Activated naive CD4-positive, alpha-beta T cell treated with anti-CD3 and anti-CD28 coated beads, Interleukin-2, amount 10 ng/mL, durations not matched to agents 7 days and 5 days (primary cell): ENCODE data around the gene COL23A1.

Experiments used
- CTCF ChIA-PET: fragments of 350-600 bp; sonication (Branson Sonifier 250); formaldehyde crosslinking; loops from one replicate; lab custom pipeline; 2021; ENCODE audit warnings: antibody characterized with exemption; lab: Charles Lee
- DNase-seq: peaks from one replicate; pipeline ENCODE4 v3.0.0-alpha.2; 2020
- H3K27ac Mint-ChIP-seq: one replicate; pipeline ENCODE4 v1.8.0; 2021; ENCODE audit warnings: mild to moderate bottlenecking, moderate library complexity, mixed read lengths
- H3K27me3 Mint-ChIP-seq: one replicate; pipeline ENCODE4 v1.8.0; 2021; ENCODE audit warnings: mild to moderate bottlenecking, mixed read lengths
- H3K36me3 Mint-ChIP-seq: one replicate; pipeline ENCODE4 v1.8.0; 2021; ENCODE audit warnings: mixed read lengths
- H3K4me1 Mint-ChIP-seq: one replicate; pipeline ENCODE4 v1.8.0; 2021; ENCODE audit warnings: mixed read lengths
- H3K4me3 Mint-ChIP-seq: one replicate; pipeline ENCODE4 v1.8.0; 2021; ENCODE audit warnings: mild to moderate bottlenecking, moderate library complexity, mixed read lengths
- H3K9me3 Mint-ChIP-seq: one replicate; pipeline ENCODE4 v1.8.0; 2021; ENCODE audit warnings: mixed read lengths

COL23A1 gene

GRCh38 chr5:178223196-178223773 is 366.9 kb downstream of the COL23A1 start:
- no peak for DNase-seq
- peaks cover 33% of the 10 kb centered on the region for H3K4me1 Mint-ChIP-seq
- CTCF ChIA-PET: no interaction called here
- no peaks in the 10 kb centered on the region for H3K9me3 Mint-ChIP-seq
- H3K27ac Mint-ChIP-seq: peak overlapping the region; percentile 50
- no peaks in the 10 kb centered on the region for H3K27me3 Mint-ChIP-seq
- no peak overlapping the region for H3K4me3 Mint-ChIP-seq
- peaks cover 63% of the 10 kb centered on the region for H3K36me3 Mint-ChIP-seq

GRCh38 chr5:178222292-178222691 is 367.9 kb downstream of the COL23A1 start:
- Mint-ChIP-seq H3K27ac (no peak overlapping the region), H3K4me3 (no peak overlapping the region), H3K4me1 (peaks cover 24% of the 10 kb centered on the region), H3K36me3 (peaks cover 58% of the 10 kb centered on the region), H3K9me3 (no peaks in the 10 kb centered on the region), H3K27me3 (no peaks in the 10 kb centered on the region)
- CTCF ChIA-PET: no interaction called here
- no peak for DNase-seq

GRCh38 chr5:178221853-178222252 is 368.3 kb downstream of the COL23A1 start:
- Mint-ChIP-seq H3K27ac (peak overlapping the region; percentile 38), H3K27me3 (no peaks in the 10 kb centered on the region), H3K4me1 (peaks cover 23% of the 10 kb centered on the region), H3K9me3 (no peaks in the 10 kb centered on the region), H3K4me3 (no peak overlapping the region), H3K36me3 (peaks cover 54% of the 10 kb centered on the region)
- DNase-seq: no peak
- CTCF ChIA-PET: no interaction called here

GRCh38 chr5:178221282-178221681 is 368.9 kb downstream of the COL23A1 start:
- CTCF ChIA-PET: no interaction called here
- H3K4me1 Mint-ChIP-seq: peaks cover 20% of the 10 kb centered on the region

GRCh38 chr5:178218827-178219226 is 371.4 kb downstream of the COL23A1 start:
- no peak overlapping the region for H3K27ac Mint-ChIP-seq
- no peak overlapping the region for H3K4me3 Mint-ChIP-seq
- H3K27me3 Mint-ChIP-seq: no peaks in the 10 kb centered on the region
- H3K9me3 Mint-ChIP-seq: no peaks in the 10 kb centered on the region
- no peak for DNase-seq
- peaks cover 28% of the 10 kb centered on the region for H3K4me1 Mint-ChIP-seq
- CTCF ChIA-PET: no interaction called here
- H3K36me3 Mint-ChIP-seq: peaks cover 59% of the 10 kb centered on the region

More at GRCh38 chr5:178221282-178221681, 368.9 kb downstream of the COL23A1 start:
- peak overlapping the region; percentile 38 for H3K27ac Mint-ChIP-seq
- H3K9me3 Mint-ChIP-seq: no peaks in the 10 kb centered on the region
- H3K4me3 Mint-ChIP-seq: no peak overlapping the region
- peaks cover 55% of the 10 kb centered on the region for H3K36me3 Mint-ChIP-seq
- no peaks in the 10 kb centered on the region for H3K27me3 Mint-ChIP-seq
- DNase-seq: no peak

GRCh38 chr5:178218237-178218776 is 371.9 kb downstream of the COL23A1 start:
- no peak overlapping the region for H3K27ac Mint-ChIP-seq

GRCh38 chr5:178216779-178217178 is 373.4 kb downstream of the COL23A1 start:
- no peak for DNase-seq
- Mint-ChIP-seq H3K4me3 (no peak overlapping the region), H3K27ac (peak overlapping the region; percentile 28), H3K9me3 (no peaks in the 10 kb centered on the region), H3K4me1 (peaks cover 22% of the 10 kb centered on the region), H3K36me3 (peaks cover 67% of the 10 kb centered on the region), H3K27me3 (no peaks in the 10 kb centered on the region)
- CTCF ChIA-PET: no interaction called here

More at GRCh38 chr5:178218237-178218776, 371.9 kb downstream of the COL23A1 start:
- H3K36me3 Mint-ChIP-seq: peaks cover 59% of the 10 kb centered on the region
- H3K4me3 Mint-ChIP-seq: no peak overlapping the region
- H3K27me3 Mint-ChIP-seq: no peaks in the 10 kb centered on the region
- peaks cover 27% of the 10 kb centered on the region for H3K4me1 Mint-ChIP-seq
- CTCF ChIA-PET: no interaction called here
- no peaks in the 10 kb centered on the region for H3K9me3 Mint-ChIP-seq
- no peak for DNase-seq

- Mint-ChIP-seq H3K9me3 (no peaks in the 10 kb centered on the region), H3K27me3 (no peaks in the 10 kb centered on the region), H3K4me1 (peaks cover 16% of the 10 kb centered on the region), H3K4me3 (no peak overlapping the region), H3K27ac (peak overlapping the region; percentile 29), H3K36me3 (peaks cover 66% of the 10 kb centered on the region)
- CTCF ChIA-PET: interaction anchor here (1.3 kb wide), 1 partner anchor 19 kb away, joined by 3 read pairs; no protein-coding TSS in a partner anchor
- DNase-seq: no peak
Measured at GRCh38 chr5:178216088-178216534, 374.1 kb downstream of the COL23A1 start.

GRCh38 chr5:178215280-178216002 is 374.8 kb downstream of the COL23A1 start:
- CTCF ChIA-PET: interaction anchor here (1.3 kb wide), 1 partner anchor 20 kb away, joined by 3 read pairs; no protein-coding TSS in a partner anchor
- Mint-ChIP-seq H3K27ac (no peak overlapping the region), H3K36me3 (peaks cover 66% of the 10 kb centered on the region), H3K4me1 (peaks cover 10% of the 10 kb centered on the region), H3K4me3 (no peak overlapping the region), H3K9me3 (no peaks in the 10 kb centered on the region), H3K27me3 (no peaks in the 10 kb centered on the region)
- DNase-seq: no peak

GRCh38 chr5:178214160-178214803 is 375.9 kb downstream of the COL23A1 start:
- Mint-ChIP-seq H3K9me3 (no peaks in the 10 kb centered on the region), H3K4me1 (peaks cover 13% of the 10 kb centered on the region), H3K4me3 (no peak overlapping the region), H3K27me3 (no peaks in the 10 kb centered on the region), H3K36me3 (peaks cover 73% of the 10 kb centered on the region), H3K27ac (peak overlapping the region; percentile 34)
- CTCF ChIA-PET: no interaction called here
- no peak for DNase-seq

GRCh38 chr5:178213748-178214151 is 376.4 kb downstream of the COL23A1 start:
- Mint-ChIP-seq H3K9me3 (no peaks in the 10 kb centered on the region), H3K27me3 (no peaks in the 10 kb centered on the region), H3K4me1 (peaks cover 16% of the 10 kb centered on the region), H3K36me3 (peaks cover 77% of the 10 kb centered on the region), H3K27ac (peak overlapping the region; percentile 34), H3K4me3 (no peak overlapping the region)
- DNase-seq: no peak
- CTCF ChIA-PET: interaction anchor here (0.8 to 1.3 kb wide), 2 partner anchors 9 to 17 kb away, joined by 3 read pairs; partner anchors contain the start of gene HNRNPAB

- CTCF ChIA-PET: interaction anchor here (0.8 to 1.3 kb wide), 2 partner anchors 9 to 18 kb away, joined by 3 read pairs; partner anchors contain the start of gene HNRNPAB
- no peaks in the 10 kb centered on the region for H3K27me3 Mint-ChIP-seq
- H3K4me3 Mint-ChIP-seq: no peak overlapping the region
- no peak overlapping the region for H3K27ac Mint-ChIP-seq
- H3K36me3 Mint-ChIP-seq: peaks cover 76% of the 10 kb centered on the region
- no peak for DNase-seq
- no peaks in the 10 kb centered on the region for H3K9me3 Mint-ChIP-seq
- H3K4me1 Mint-ChIP-seq: peaks cover 19% of the 10 kb centered on the region
Measured at GRCh38 chr5:178213003-178213461, 377.2 kb downstream of the COL23A1 start.

- no peak for DNase-seq
- Mint-ChIP-seq H3K36me3 (peaks cover 80% of the 10 kb centered on the region), H3K4me1 (peaks cover 25% of the 10 kb centered on the region), H3K4me3 (no peak overlapping the region), H3K9me3 (no peaks in the 10 kb centered on the region), H3K27ac (peak overlapping the region; percentile 14), H3K27me3 (no peaks in the 10 kb centered on the region)
- CTCF ChIA-PET: interaction anchor here (1.3 kb wide), 1 partner anchor 8 kb away, joined by 3 read pairs; the partner anchor contains the start of gene HNRNPAB
Measured at GRCh38 chr5:178212241-178213002, 377.8 kb downstream of the COL23A1 start.
